C4-2B (cell line): Measurements from ENCODE around the gene RPS27.
A peak's percentile ranks its signal among the peaks of the same experiment; 100 is the strongest.
"Not testable (repeated sequence)": the region's sequence is repeated elsewhere in the genome, so short reads cannot be mapped to it uniquely, and the experiment has no call there.

Source experiments
- H3K27ac ChIP-seq: fragments of 450-650 bp; 2 replicates; pipeline ENCODE4 v1.5.1; 2017
- CTCF ChIP-seq: fragments of 450-650 bp; conservative IDR thresholded peaks from 2 replicates; pipeline ENCODE4 v1.5.1; 2017; ENCODE audit warnings: mild to moderate bottlenecking
- ZFX ChIP-seq: fragments of 450-650 bp; IDR thresholded peaks from 2 replicates; pipeline ENCODE4 v1.6.1; 2017

The RPS27 gene

GRCh38 chr1:153968972-153969371, 21.6 kb upstream of the RPS27 start:
- TF ChIP-seq ZFX = no peak
- no peak for TF ChIP-seq CTCF
- H3K27ac ChIP-seq = peak overlapping the region; percentile 97

- peak overlapping the region; percentile 97; the same call in 1 of the 2 replicates for H3K27ac ChIP-seq
- TF ChIP-seq CTCF = no peak
- no peak for TF ChIP-seq ZFX
Measured at GRCh38 chr1:153970346-153970745, 20.2 kb upstream of the RPS27 start.

- TF ChIP-seq CTCF (no peak), ZFX (no peak)
- no peak overlapping the region for H3K27ac ChIP-seq
Measured at GRCh38 chr1:153973071-153973470, 17.5 kb upstream of the RPS27 start.

GRCh38 chr1:153973525-153973924, 17.0 kb upstream of the RPS27 start:
- TF ChIP-seq ZFX (no peak), CTCF (no peak)

GRCh38 chr1:153976819-153977249, 13.7 kb upstream of the RPS27 start:
- TF ChIP-seq ZFX (no peak), CTCF (no peak)
- peak overlapping the region; percentile 96 for H3K27ac ChIP-seq

More at GRCh38 chr1:153973525-153973924, 17.0 kb upstream of the RPS27 start:
- no peak overlapping the region for H3K27ac ChIP-seq

GRCh38 chr1:153977250-153978240, 13.0 kb upstream of the RPS27 start, which contains the start of gene JTB:
Gene JTB, minus strand, starts transcription at chr1:153977674. Its CDS starts 422 bp downstream, at chr1:153977252.
- peak within 1 kb of the TSS; percentile 96 for H3K27ac ChIP-seq
- peak; percentile 94 for TF ChIP-seq ZFX
- TF ChIP-seq CTCF = no peak

GRCh38 chr1:153978274-153978909, 12.2 kb upstream of the RPS27 start:
- H3K27ac ChIP-seq = peak overlapping the region; percentile 96; the same call in 1 of the 2 replicates

GRCh38 chr1:153979091-153979490, 11.5 kb upstream of the RPS27 start:
- H3K27ac ChIP-seq = not testable (repeated sequence)

More at GRCh38 chr1:153978274-153978909, 12.2 kb upstream of the RPS27 start:
- no peak for TF ChIP-seq CTCF
- TF ChIP-seq ZFX = no peak

GRCh38 chr1:153981735-153982134, 8.8 kb upstream of the RPS27 start:
- not testable (repeated sequence) for H3K27ac ChIP-seq
